Measurements from ENCODE around the gene ADAM29. TPM values are rescaled to one million over a fixed set of nuclear protein-coding genes. Genes with fewer than 3 reads are reported as not detected.

Gene ADAM29
- total and polyA plus RNA-seq, 9 of the 15 experiments (the other 6 are each of a cell fraction or from before 2014, with no cell fraction given), result not detected

DNA sequence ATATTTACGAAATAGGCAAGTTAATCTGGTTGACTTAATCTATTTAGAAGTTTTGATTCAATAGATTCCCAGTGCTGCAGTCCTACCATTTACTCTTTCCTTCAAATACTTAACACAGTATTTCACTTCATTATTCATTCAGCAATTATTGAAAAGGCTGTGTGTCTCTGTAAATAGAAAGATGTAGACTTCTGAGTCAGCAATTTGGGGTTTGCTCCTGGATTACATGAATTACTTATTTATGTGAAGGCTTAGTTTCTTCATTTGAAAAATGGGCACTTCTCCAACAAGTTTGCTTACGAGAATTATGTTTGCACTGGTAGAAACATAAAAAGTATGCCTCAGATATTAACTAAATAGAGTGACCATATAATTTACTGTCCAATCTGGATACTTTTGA is 17.4 kb downstream of the ADAM29 start:
- in situ Hi-C loops (cut with MboI) (no loop called here), intact Hi-C loops (cut with micrococcal nuclease) (no loop called here)
- Histone ChIP-seq H3K4me3 (no peak overlapping the region), H2AFZ (ENCODE audit: low read depth, low read length) (no peak overlapping the region), H3K9me1 (ENCODE audit: control insufficient read depth, insufficient read depth, low read length) (no peaks in the 10 kb centered on the region), H3K36me3 (ENCODE audit: control insufficient read depth, insufficient read depth, low read length) (no peaks in the 10 kb centered on the region), H3K27ac (ENCODE audit: extremely low read depth, low read depth, low read length) (no peak overlapping the region), H3K9me3 (replicated peaks; ENCODE audit: control insufficient read depth, insufficient read depth, low read depth, low read length) (no peaks in the 10 kb centered on the region), H3K79me2 (ENCODE audit: control insufficient read depth, insufficient read depth, low read length) (no peaks in the 10 kb centered on the region), H3K27me3 (ENCODE audit: control insufficient read depth in 2 of 2, insufficient read depth in 2 of 2, low read length in 2 of 2) (no peaks in the 10 kb centered on the region), H3K9ac (ENCODE audit: insufficient read depth in 1 of 2, low read depth in 2 of 2, low read length in 2 of 2) (no peak overlapping the region), H3K4me1 (replicated peaks in 1 of 2; ENCODE audit: control insufficient read depth in 2 of 2, insufficient read depth in 2 of 2, low read length in 2 of 2) (no peaks in the 10 kb centered on the region), H3K4me2 (ENCODE audit: insufficient read depth, low read length) (no peak overlapping the region), H4K20me1 (replicated peaks; ENCODE audit: control insufficient read depth, insufficient read depth, low read length) (no peaks in the 10 kb centered on the region)
- ATAC-seq, result no peak
- TF ChIP-seq MAFF (IDR thresholded peaks at IDR 0.05; ENCODE audit: low read length), result peak; percentile 37
- TF ChIP-seq TAF7 (tag; IDR thresholded peaks at IDR 0.05), result no peak
- peak; percentile 27; the same call in 1 of the 2 replicates for TF ChIP-seq MAFK (IDR thresholded peaks at IDR 0.05; ENCODE audit: low read length)
- no peak for TF ChIP-seq ZNF12 (CRISPR knock-in tag; IDR thresholded peaks at IDR 0.05)
- TF ChIP-seq, protein P1, sequence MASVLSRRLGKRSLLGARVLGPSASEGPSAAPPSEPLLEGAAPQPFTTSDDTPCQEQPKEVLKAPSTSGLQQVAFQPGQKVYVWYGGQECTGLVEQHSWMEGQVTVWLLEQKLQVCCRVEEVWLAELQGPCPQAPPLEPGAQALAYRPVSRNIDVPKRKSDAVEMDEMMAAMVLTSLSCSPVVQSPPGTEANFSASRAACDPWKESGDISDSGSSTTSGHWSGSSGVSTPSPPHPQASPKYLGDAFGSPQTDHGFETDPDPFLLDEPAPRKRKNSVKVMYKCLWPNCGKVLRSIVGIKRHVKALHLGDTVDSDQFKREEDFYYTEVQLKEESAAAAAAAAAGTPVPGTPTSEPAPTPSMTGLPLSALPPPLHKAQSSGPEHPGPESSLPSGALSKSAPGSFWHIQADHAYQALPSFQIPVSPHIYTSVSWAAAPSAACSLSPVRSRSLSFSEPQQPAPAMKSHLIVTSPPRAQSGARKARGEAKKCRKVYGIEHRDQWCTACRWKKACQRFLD (CRISPR knock-in tag; IDR thresholded peaks at IDR 0.05), result no peak
- TF ChIP-seq MAFG (tag; conservative IDR thresholded peaks at IDR 0.05), result 0 out of 2 replicates have a peak, but pooled peaks have one; percentile 22
- 0 out of 2 replicates have a peak, but pooled peaks have one; percentile 25 for TF ChIP-seq ZNF316 (IDR thresholded peaks at IDR 0.05)
- CTCF ChIA-PET (ENCODE audit: low intra/inter-chr PET ratio), result no interaction called here
- 3% methylated on average over 2 of the region's 2 CpGs for WGBS (ENCODE audit: insufficient coverage, low coverage, missing lambda C conversion rate)
- POLR2A ChIA-PET, result no interaction called here
- FAIRE-seq, result no peak
- no peak for DNase-seq (ENCODE audit: extremely low read depth in 1 of 4, low spot score in 3 of 4)
- no TSS peak for BruUV-seq (replicated peaks)
